ENCODE data around the gene SEPTIN12.

DNA sequence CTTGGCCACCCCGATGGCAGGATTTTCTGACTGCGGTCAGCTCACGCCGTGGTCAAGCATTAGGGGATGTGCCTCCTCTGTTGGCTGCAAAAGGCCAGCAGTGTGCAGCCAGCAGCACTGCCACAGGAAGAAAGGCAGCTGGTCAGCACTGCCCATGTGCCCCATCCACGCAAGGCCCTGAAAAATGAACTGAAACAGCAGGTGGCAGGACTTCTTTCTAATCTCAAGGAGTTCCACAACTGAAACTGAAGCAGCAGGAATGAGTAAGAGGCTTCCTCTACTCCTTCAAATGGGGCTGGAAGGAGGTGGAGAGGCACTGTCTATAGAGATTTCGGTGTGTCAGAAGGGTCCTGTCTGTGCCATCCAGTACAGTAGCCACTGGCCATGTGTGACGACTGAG is 24.4 kb downstream of the SEPTIN12 start:
- no peak for TF ChIP-seq PKNOX1 (IDR thresholded peaks at IDR 0.05)
- TF ChIP-seq FOS (IDR thresholded peaks at IDR 0.05; ENCODE audit: borderline replicate concordance, extremely low read depth, insufficient read length): no peak
- TF ChIP-seq, protein P1, sequence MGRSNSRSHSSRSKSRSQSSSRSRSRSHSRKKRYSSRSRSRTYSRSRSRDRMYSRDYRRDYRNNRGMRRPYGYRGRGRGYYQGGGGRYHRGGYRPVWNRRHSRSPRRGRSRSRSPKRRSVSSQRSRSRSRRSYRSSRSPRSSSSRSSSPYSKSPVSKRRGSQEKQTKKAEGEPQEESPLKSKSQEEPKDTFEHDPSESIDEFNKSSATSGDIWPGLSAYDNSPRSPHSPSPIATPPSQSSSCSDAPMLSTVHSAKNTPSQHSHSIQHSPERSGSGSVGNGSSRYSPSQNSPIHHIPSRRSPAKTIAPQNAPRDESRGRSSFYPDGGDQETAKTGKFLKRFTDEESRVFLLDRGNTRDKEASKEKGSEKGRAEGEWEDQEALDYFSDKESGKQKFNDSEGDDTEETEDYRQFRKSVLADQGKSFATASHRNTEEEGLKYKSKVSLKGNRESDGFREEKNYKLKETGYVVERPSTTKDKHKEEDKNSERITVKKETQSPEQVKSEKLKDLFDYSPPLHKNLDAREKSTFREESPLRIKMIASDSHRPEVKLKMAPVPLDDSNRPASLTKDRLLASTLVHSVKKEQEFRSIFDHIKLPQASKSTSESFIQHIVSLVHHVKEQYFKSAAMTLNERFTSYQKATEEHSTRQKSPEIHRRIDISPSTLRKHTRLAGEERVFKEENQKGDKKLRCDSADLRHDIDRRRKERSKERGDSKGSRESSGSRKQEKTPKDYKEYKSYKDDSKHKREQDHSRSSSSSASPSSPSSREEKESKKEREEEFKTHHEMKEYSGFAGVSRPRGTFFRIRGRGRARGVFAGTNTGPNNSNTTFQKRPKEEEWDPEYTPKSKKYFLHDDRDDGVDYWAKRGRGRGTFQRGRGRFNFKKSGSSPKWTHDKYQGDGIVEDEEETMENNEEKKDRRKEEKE (IDR thresholded peaks at IDR 0.05): no peak
- no peak for TF ChIP-seq YY1 (IDR thresholded peaks at IDR 0.05; ENCODE audit: low read depth, low read length)
- TF ChIP-seq, protein P2, sequence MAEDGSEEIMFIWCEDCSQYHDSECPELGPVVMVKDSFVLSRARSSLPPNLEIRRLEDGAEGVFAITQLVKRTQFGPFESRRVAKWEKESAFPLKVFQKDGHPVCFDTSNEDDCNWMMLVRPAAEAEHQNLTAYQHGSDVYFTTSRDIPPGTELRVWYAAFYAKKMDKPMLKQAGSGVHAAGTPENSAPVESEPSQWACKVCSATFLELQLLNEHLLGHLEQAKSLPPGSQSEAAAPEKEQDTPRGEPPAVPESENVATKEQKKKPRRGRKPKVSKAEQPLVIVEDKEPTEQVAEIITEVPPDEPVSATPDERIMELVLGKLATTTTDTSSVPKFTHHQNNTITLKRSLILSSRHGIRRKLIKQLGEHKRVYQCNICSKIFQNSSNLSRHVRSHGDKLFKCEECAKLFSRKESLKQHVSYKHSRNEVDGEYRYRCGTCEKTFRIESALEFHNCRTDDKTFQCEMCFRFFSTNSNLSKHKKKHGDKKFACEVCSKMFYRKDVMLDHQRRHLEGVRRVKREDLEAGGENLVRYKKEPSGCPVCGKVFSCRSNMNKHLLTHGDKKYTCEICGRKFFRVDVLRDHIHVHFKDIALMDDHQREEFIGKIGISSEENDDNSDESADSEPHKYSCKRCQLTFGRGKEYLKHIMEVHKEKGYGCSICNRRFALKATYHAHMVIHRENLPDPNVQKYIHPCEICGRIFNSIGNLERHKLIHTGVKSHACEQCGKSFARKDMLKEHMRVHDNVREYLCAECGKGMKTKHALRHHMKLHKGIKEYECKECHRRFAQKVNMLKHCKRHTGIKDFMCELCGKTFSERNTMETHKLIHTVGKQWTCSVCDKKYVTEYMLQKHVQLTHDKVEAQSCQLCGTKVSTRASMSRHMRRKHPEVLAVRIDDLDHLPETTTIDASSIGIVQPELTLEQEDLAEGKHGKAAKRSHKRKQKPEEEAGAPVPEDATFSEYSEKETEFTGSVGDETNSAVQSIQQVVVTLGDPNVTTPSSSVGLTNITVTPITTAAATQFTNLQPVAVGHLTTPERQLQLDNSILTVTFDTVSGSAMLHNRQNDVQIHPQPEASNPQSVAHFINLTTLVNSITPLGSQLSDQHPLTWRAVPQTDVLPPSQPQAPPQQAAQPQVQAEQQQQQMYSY (CRISPR knock-in tag; IDR thresholded peaks at IDR 0.05): no peak
